Mononuclear cell (primary cell): ENCODE measurements around the gene SFI1. TPM values are rescaled to one million over a fixed set of nuclear protein-coding genes. Genes with fewer than 3 reads are reported as not detected.

Source experiments
- H3K27me3 ChIP-seq: 2 replicates; pipeline ENCODE4 v1.6.0; 2011; ENCODE audit warnings: low read length, control low read depth; ENCODE audit not compliant: insufficient read depth
- H3K4me1 ChIP-seq: 2 replicates; pipeline ENCODE4 v1.5.1; 2011; ENCODE audit warnings: mild to moderate bottlenecking, low read length, control low read depth; ENCODE audit not compliant: insufficient read depth
- H3K4me3 ChIP-seq: 2 replicates; pipeline ENCODE4 v1.5.1; 2011; ENCODE audit warnings: mild to moderate bottlenecking, low read length, moderate library complexity
- H3K9me3 ChIP-seq: 2 replicates; pipeline ENCODE4 v1.5.1; 2011; ENCODE audit warnings: low read depth, mild to moderate bottlenecking, control low read depth, low read length
- total RNA-seq: library from RNA; depleted of rRNA; stranded (reverse); fragments of >200 nt; gene quantifications from one replicate; pipeline ENCODE4 v1.2.3, GENCODE V29; 2012

SFI1 gene
- total RNA-seq, 1 donor = 63.2 TPM

DNA sequence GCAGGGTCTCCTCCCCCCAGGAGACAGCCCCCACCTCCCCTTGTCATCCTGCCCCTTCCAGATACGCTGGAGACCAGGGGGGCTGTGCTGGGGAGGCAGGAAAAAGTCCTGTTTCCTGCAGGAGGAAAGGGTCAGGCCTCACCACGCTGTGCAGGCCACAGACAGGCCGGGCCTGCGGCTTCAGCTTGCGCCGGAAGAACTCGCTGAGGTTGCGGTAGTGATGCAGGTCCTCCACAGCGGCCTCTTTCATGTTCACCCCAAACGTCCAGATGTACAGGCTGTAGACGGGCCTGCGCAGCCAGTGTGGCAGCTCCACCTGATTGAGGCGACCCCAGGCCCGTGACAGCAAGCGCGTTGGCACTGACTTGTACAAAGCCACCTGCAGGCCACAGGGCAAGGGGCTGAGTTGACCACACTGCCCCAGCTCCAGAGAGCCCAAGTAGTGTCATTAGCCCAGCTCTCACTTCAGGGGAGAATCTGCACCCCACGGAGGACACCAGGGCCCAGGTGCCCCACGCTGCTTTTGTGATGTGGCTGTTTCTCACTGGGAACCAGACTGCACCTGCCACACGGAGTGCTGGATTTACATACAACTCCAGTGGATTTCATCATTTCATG lies 125.3 kb downstream of the SFI1 start:
- peaks cover 5% of the 10 kb centered on the region for H3K4me1 ChIP-seq
- H3K27me3 ChIP-seq = no peaks in the 10 kb centered on the region
- H3K9me3 ChIP-seq = no peaks in the 10 kb centered on the region
- H3K4me3 ChIP-seq = no peak overlapping the region

- H3K9me3 ChIP-seq = no peaks in the 10 kb centered on the region
Observed at GRCh38 chr22:31622980-31623379, 126.6 kb downstream of the SFI1 start.

DNA sequence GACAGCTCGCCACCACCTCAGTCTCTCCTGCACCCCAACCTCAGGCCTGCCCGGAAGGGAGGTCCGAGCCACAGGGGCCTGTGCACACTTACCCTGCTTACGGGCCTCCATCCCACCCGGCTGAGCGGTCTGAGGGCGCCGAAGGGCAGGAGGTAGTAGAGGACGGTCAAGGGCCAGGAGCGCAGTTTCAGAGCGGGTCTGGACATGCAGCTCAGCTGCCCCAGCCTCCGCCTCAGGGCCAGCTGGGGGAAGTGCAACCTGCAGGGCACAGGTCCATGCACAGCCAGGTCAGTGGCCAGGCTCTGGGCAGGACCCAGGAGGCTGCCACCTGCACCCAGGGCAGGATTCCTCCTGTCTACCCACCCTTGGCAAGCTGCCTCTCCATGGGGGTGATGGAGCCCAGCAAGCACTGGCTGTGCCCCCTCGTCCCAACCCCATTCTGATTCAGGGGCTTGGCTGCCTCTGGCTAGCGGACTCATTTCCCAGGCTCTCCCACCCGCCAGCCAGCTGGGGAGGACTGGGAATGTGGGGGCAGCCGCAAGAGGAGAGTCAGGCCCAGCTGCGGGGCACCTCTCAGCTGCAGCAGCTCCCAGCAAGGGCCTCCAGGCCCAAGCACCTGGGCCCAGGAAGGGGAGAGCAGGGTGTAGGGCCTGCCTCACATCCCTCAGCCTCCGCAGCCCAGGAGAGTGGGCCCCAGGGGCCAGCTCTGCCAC lies 127.4 kb downstream of the SFI1 start:
- Histone ChIP-seq H3K27me3 (no peaks in the 10 kb centered on the region), H3K4me1 (peaks cover 5% of the 10 kb centered on the region), H3K4me3 (no peak overlapping the region), H3K9me3 (no peaks in the 10 kb centered on the region)

More at GRCh38 chr22:31622980-31623379, 126.6 kb downstream of the SFI1 start:
- H3K4me1 ChIP-seq = no peaks in the 10 kb centered on the region
- no peaks in the 10 kb centered on the region for H3K27me3 ChIP-seq
- no peak overlapping the region for H3K4me3 ChIP-seq

DNA sequence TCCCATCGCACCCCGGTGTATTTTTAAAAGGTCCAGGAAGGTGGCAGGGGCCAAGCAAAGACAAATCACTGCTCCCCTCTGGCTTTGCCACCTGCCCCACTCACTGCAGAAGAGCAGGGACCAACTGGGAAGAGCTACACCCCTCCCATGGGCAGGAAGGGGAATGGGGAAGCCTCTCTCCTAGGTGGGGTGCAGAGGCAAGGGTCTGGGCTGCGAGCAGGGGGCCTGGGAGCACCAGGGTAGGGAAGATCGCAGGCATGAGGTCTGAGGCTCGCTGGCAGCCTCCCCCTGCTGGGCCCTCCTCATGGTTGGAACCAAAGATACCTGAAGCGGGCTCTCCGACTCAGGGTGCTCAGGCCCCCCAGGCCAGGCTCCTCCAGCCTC lies 128.9 kb downstream of the SFI1 start:
- no peaks in the 10 kb centered on the region for H3K9me3 ChIP-seq
- no peaks in the 10 kb centered on the region for H3K27me3 ChIP-seq
- no peak overlapping the region for H3K4me3 ChIP-seq
- H3K4me1 ChIP-seq = peaks cover 19% of the 10 kb centered on the region

DNA sequence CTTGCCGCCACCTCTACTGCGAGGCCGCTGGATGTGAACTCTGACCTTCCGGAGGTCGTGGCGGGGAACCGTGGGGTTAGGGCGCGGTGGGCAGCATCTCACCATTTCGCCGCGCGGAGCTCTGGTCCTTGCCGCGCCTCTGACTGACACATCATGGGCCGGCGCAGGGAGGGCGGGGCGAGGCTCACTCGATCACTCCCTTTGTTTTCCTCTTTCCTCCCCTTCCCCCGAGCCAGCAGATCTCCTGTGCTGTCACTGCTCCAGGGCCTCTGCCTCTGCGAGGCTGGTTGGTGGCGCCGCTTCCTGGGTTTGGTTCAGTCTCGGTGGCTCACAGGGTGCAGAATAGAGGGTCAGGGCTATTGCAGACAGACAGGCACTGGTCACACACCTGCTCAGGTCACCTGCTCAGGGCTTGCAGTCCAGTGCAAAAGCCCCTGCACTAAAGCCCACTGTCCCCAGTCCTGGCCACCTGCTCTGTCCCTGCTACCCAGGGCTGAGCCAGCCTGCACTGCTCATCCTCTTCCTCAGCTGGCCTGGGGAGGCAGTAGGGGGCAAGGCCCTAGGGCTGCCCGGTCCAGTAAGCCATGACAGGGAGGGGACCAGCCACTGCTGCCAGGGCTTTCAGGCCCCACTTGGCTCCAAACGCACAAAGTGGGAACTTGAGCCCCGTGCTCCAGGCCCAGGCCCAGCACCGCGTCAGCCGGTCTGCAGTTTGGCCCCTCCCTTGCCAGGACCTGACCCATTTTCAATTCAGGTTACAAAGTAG lies 129.5 kb downstream of the SFI1 start:
- Histone ChIP-seq H3K4me1 (peaks cover 23% of the 10 kb centered on the region), H3K9me3 (no peaks in the 10 kb centered on the region), H3K27me3 (no peaks in the 10 kb centered on the region), H3K4me3 (no peak overlapping the region)

- Histone ChIP-seq H3K9me3 (no peaks in the 10 kb centered on the region), H3K4me1 (peaks cover 30% of the 10 kb centered on the region), H3K4me3 (no peak overlapping the region), H3K27me3 (no peaks in the 10 kb centered on the region)
Observed at GRCh38 chr22:31626427-31627150, 130.3 kb downstream of the SFI1 start.

- H3K4me1 ChIP-seq = peaks cover 34% of the 10 kb centered on the region
- no peak overlapping the region for H3K4me3 ChIP-seq
- no peaks in the 10 kb centered on the region for H3K27me3 ChIP-seq
- H3K9me3 ChIP-seq = no peaks in the 10 kb centered on the region
Observed at GRCh38 chr22:31627223-31627731, 130.9 kb downstream of the SFI1 start.

GRCh38 chr22:31628362-31628761 lies 132.0 kb downstream of the SFI1 start:
- H3K4me1 ChIP-seq = peaks cover 40% of the 10 kb centered on the region

GRCh38 chr22:31628969-31629708 lies 132.8 kb downstream of the SFI1 start:
- Histone ChIP-seq H3K4me1 (peaks cover 48% of the 10 kb centered on the region), H3K27me3 (no peaks in the 10 kb centered on the region), H3K4me3 (no peak overlapping the region), H3K9me3 (no peaks in the 10 kb centered on the region)

More at GRCh38 chr22:31628362-31628761, 132.0 kb downstream of the SFI1 start:
- H3K4me3 ChIP-seq = no peak overlapping the region
- H3K9me3 ChIP-seq = no peaks in the 10 kb centered on the region
- H3K27me3 ChIP-seq = no peaks in the 10 kb centered on the region

GRCh38 chr22:31629741-31630184 lies 133.4 kb downstream of the SFI1 start:
- Histone ChIP-seq H3K9me3 (no peaks in the 10 kb centered on the region), H3K27me3 (no peaks in the 10 kb centered on the region), H3K4me1 (peaks cover 52% of the 10 kb centered on the region), H3K4me3 (peak overlapping the region; percentile 55)

- Histone ChIP-seq H3K9me3 (no peaks in the 10 kb centered on the region), H3K4me3 (peak overlapping the region; percentile 55), H3K4me1 (peaks cover 54% of the 10 kb centered on the region)
Observed at GRCh38 chr22:31630331-31631329, 134.3 kb downstream of the SFI1 start.

GRCh38 chr22:31631436-31631835 lies 135.1 kb downstream of the SFI1 start:
- Histone ChIP-seq H3K9me3 (no peaks in the 10 kb centered on the region), H3K4me3 (no peak overlapping the region), H3K4me1 (peaks cover 61% of the 10 kb centered on the region), H3K27me3 (no peaks in the 10 kb centered on the region)

More at GRCh38 chr22:31630331-31631329, 134.3 kb downstream of the SFI1 start:
- H3K27me3 ChIP-seq = no peaks in the 10 kb centered on the region

DNA sequence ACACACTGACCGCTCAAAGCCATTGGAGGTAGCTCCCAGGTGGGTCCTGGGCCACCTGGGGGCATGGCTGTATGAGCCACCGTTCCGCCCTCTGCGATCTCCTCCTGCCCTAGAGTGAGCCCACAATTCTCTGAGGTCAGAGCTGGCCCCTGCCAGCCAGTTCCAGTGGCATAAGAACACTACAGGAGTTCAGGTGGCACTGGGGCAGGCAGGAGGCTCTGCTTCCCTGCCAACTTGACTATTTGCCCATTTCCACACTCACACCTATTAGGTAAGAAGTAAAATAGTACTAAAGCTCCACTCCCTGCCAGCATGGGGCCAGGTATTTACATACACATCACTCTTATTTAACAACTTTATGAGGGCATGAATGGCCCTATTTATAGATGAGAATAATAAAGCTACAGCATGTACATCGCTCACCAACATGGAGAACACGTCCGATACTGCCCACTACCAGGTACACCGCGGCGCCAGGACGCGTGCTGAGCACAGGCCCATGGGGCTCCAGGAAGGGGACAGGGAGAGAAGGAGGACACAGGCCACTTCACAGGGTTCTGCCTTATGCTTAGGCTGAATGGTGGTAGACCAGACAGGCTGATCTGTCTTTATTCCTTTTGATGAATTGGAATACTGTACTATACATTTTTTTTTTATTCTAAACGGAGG lies 139.4 kb downstream of the SFI1 start:
- Histone ChIP-seq H3K27me3 (no peaks in the 10 kb centered on the region), H3K4me3 (no peak overlapping the region), H3K4me1 (peaks cover 76% of the 10 kb centered on the region), H3K9me3 (no peaks in the 10 kb centered on the region)
